DOHH2 (cell line): ENCODE data around the gene SPATA31E1.

Source experiments
- CTCF ChIP-seq: fragments of 200-600 bp; sonication (generic); IDR thresholded peaks from one replicate; pipeline ENCODE4 v1.5.1; 2014; ENCODE audit warnings: antibody characterized with exemption, mild to moderate bottlenecking, low read depth, low read length; ENCODE audit not compliant: poor library complexity, severe bottlenecking
- EZH2phosphoT487 ChIP-seq: fragments of 200-600 bp; sonication (generic); IDR thresholded peaks from 2 replicates; pipeline ENCODE4 v1.6.1; 2017; ENCODE audit warnings: borderline replicate concordance, mild to moderate bottlenecking, antibody characterized with exemption, low read length, moderate library complexity, mixed read lengths

DNA sequence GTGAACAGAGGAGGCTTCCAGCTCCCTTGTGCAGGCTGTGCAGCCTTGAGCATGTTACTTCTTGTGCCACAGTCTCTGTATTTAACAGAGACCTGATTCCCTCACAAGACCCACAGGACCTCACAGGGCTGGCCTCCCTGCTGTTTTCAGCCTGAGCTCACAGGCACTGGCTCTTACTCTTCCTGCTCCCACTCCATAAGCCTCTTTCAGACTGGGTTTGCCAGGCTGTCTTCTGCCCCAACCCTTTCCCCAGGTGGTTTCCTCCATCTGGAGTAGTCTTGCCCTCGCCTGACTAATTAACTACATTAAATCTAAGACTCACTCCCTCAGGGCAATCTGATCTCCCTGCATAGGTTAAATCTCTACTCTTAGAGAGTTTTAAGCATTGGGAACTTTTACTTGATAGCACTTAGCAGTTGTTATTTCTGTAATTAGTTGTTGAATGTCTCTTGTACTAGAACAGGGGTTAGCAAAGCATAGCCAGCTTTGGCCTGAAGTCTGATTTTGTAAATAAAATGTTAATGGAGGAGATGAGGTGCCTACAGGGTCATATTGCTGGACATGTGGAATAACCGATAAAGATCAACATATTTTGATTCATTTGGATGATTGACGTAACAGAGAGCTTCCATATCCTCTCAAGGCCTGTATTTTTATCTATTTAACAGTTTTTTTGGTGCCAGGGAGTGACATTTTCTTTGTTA, 28.6 kb upstream of the SPATA31E1 start:
- no peak for TF ChIP-seq CTCF
- no peak for TF ChIP-seq EZH2phosphoT487
